SK-N-SH (cell line): Measurements from ENCODE around the gene PTTG1IP2. TPM values are rescaled to one million over a fixed set of nuclear protein-coding genes. Genes with fewer than 3 reads are reported as not detected.

Experiments used
- CTCF ChIA-PET: fragments of 300-600, 350-600 bp; formaldehyde crosslinking; extraction: SDS; loops from one replicate; lab custom pipeline; 2021; lab: Yijun Ruan, JAX
- POLR2A ChIA-PET: fragments of 350-600 bp; sonication (Branson Sonifier 250); formaldehyde crosslinking; extraction: SDS; loops from one replicate; lab custom pipeline; 2020; ENCODE audit warnings: antibody characterized with exemption, inconsistent platforms; lab: Yijun Ruan, JAX
- DNase-seq: peaks from one replicate; pipeline ENCODE4 v3.0.0; 2012
- H2AFZ ChIP-seq: fragments of 200-600 bp; sonication (generic); 2 replicates; pipeline ENCODE4 v1.8.1; 2016; ENCODE audit warnings: antibody characterized with exemption, mild to moderate bottlenecking, low read depth
- H3F3A ChIP-seq: fragments of 200-600 bp; sonication (generic); replicated peaks from 2 replicates; pipeline ENCODE3; 2016; ENCODE audit warnings: antibody characterized with exemption, mild to moderate bottlenecking; ENCODE audit not compliant: insufficient read depth
- H3K27ac ChIP-seq, 2 experiments: fragments of 200-500 bp in 1 of 2; fragments of 200-600 bp in 1 of 2; sonication (Bioruptor generic) in 1 of 2; sonication (generic), shearing (Covaris generic) in 1 of 2; 2 replicates each; pipeline versions ENCODE4 v1.5.1 to v1.6.1; 2014 to 2016; ENCODE audit warnings: low read depth in 2 of 2, inconsistent platforms in 1 of 2, low read length in 1 of 2, mild to moderate bottlenecking in 1 of 2, mixed read lengths in 1 of 2
- H3K27me3 ChIP-seq: fragments of 200-600 bp; sonication (generic), shearing (Covaris generic); 2 replicates; pipeline ENCODE4 v1.6.1; 2016; ENCODE audit warnings: mixed run types; ENCODE audit not compliant: insufficient read depth
- H3K36me3 ChIP-seq, 2 experiments: fragments of 200-500 bp in 1 of 2; fragments of 200-600 bp in 1 of 2; sonication (Bioruptor generic) in 1 of 2; sonication (generic) in 1 of 2; replicated peaks in 1 of 2; 2 replicates each; pipeline versions ENCODE3 to v1.5.1; 2014 to 2016; ENCODE audit warnings: low read length in 1 of 2, mild to moderate bottlenecking in 1 of 2; ENCODE audit not compliant: insufficient read depth in 2 of 2, control insufficient read depth in 1 of 2
- H3K4me1 ChIP-seq, 2 experiments: fragments of 200-500 bp in 1 of 2; fragments of 200-600 bp in 1 of 2; sonication (Bioruptor generic) in 1 of 2; sonication (generic), shearing (Covaris generic) in 1 of 2; 2 replicates each; pipeline versions ENCODE4 v1.5.1 to v1.6.1; 2014 to 2016; ENCODE audit warnings: low read depth in 1 of 2, low read length in 1 of 2, mixed run types in 1 of 2; ENCODE audit not compliant: insufficient read depth in 2 of 2, control insufficient read depth in 1 of 2
- H3K4me2 ChIP-seq: fragments of 200-600 bp; sonication (generic), shearing (Covaris generic); 2 replicates; pipeline ENCODE4 v1.6.1; 2017; ENCODE audit warnings: mixed run types
- H3K4me3 ChIP-seq, 2 experiments: fragments of 200-500 bp in 1 of 2; fragments of 200-600 bp in 1 of 2; sonication (Bioruptor generic) in 1 of 2; sonication (generic), shearing (Covaris generic) in 1 of 2; 2 replicates each; pipeline versions ENCODE4 v1.5.1 to v1.8.1; 2014 to 2016; ENCODE audit warnings: low read depth in 2 of 2, inconsistent platforms in 1 of 2, low read length in 1 of 2, mild to moderate bottlenecking in 1 of 2, mixed read lengths in 1 of 2, moderate library complexity in 1 of 2
- H3K79me2 ChIP-seq: fragments of 200-600 bp; sonication (generic); 2 replicates; pipeline ENCODE4 v1.8.1; 2017; ENCODE audit warnings: mild to moderate bottlenecking; ENCODE audit not compliant: insufficient read depth
- H3K9ac ChIP-seq: fragments of 200-600 bp; sonication (generic); 2 replicates; pipeline ENCODE4 v1.6.1; 2017; ENCODE audit warnings: mixed run types
- H3K9me2 ChIP-seq: fragments of 200-600 bp; sonication (generic); 2 replicates; pipeline ENCODE4 v1.6.1; 2017; ENCODE audit warnings: mixed run types
- H3K9me3 ChIP-seq: fragments of 200-600 bp; sonication (generic); 2 replicates; pipeline ENCODE4 v1.6.1; 2017; ENCODE audit warnings: mixed run types, mild to moderate bottlenecking, moderate library complexity
- H4K20me1 ChIP-seq: fragments of 200-600 bp; sonication (generic); 2 replicates; pipeline ENCODE4 v1.6.1; 2017; ENCODE audit warnings: mild to moderate bottlenecking, mixed run types; ENCODE audit not compliant: insufficient read depth
- CHD2 ChIP-seq: fragments of 150-350 bp; IDR thresholded peaks from 2 replicates; pipeline ENCODE4 v1.6.1; 2018; ENCODE audit warnings: low read length; ENCODE audit not compliant: partially characterized antibody
- ELF1 ChIP-seq: IDR thresholded peaks from 2 replicates; pipeline ENCODE4 v1.4.0; 2012
- GABPA ChIP-seq: IDR thresholded peaks from 2 replicates; pipeline ENCODE4 v1.4.0; 2012; ENCODE audit warnings: low read depth, mild to moderate bottlenecking
- GATA2 ChIP-seq: sonication (generic); formaldehyde crosslinking; IDR thresholded peaks from 2 replicates; pipeline ENCODE4 v1.5.0; 2020; ENCODE audit warnings: mild to moderate bottlenecking, missing genetic modification reagents
- MEF2A ChIP-seq: IDR thresholded peaks from 2 replicates; pipeline ENCODE4 v1.4.0; 2012; ENCODE audit warnings: low read depth, borderline replicate concordance
- MXI1 ChIP-seq: IDR thresholded peaks from 2 replicates; pipeline ENCODE4 v1.6.1; 2012; ENCODE audit warnings: mild to moderate bottlenecking, low read depth, low read length, improper control_type of control experiment
- NFIC ChIP-seq: IDR thresholded peaks from 2 replicates; pipeline ENCODE4 v1.4.0; 2012; ENCODE audit warnings: borderline replicate concordance
- NRF1 ChIP-seq: IDR thresholded peaks from 2 replicates; pipeline ENCODE4 v1.6.1; 2012; ENCODE audit warnings: low read depth, mild to moderate bottlenecking, low read length
- POLR2AphosphoS5 ChIP-seq: IDR thresholded peaks from 2 replicates; pipeline ENCODE4 v1.6.1; 2012; ENCODE audit warnings: low read depth, low read length
- RAD21 ChIP-seq: IDR thresholded peaks from 2 replicates; pipeline ENCODE4 v1.6.1; 2012; ENCODE audit warnings: mild to moderate bottlenecking, low read length
- RCOR1 ChIP-seq: fragments of 150-350 bp; IDR thresholded peaks from 2 replicates; pipeline ENCODE4 v1.6.1; 2017; ENCODE audit warnings: antibody characterized with exemption, low read length
- REST ChIP-seq: IDR thresholded peaks from 2 replicates; pipeline ENCODE4 v1.6.1; 2012; ENCODE audit warnings: mild to moderate bottlenecking, low read depth, low read length, moderate library complexity
- RFX5 ChIP-seq: IDR thresholded peaks from 2 replicates; pipeline ENCODE4 v1.6.1; 2012; ENCODE audit warnings: mild to moderate bottlenecking, improper control_type of control experiment, low read length
- RXRA ChIP-seq: IDR thresholded peaks from 2 replicates; pipeline ENCODE4 v1.4.0; 2012; ENCODE audit warnings: low read depth, mild to moderate bottlenecking, borderline replicate concordance
- SIN3A ChIP-seq: IDR thresholded peaks from 2 replicates; pipeline ENCODE4 v1.6.1; 2012; ENCODE audit warnings: low read depth, mild to moderate bottlenecking, low read length, moderate library complexity, borderline replicate concordance
- TAF1 ChIP-seq: IDR thresholded peaks from 2 replicates; pipeline ENCODE4 v1.6.1; 2012; ENCODE audit warnings: low read depth, mild to moderate bottlenecking, low read length, moderate library complexity, borderline replicate concordance
- TCF12 ChIP-seq: IDR thresholded peaks from 2 replicates; pipeline ENCODE4 v1.4.0; 2012
- YY1 ChIP-seq: IDR thresholded peaks from 2 replicates; pipeline ENCODE4 v1.4.0; 2012; ENCODE audit warnings: low read depth, mild to moderate bottlenecking
- polyA plus RNA-seq, 3 experiments: library from polyadenylated mRNA; depleted of rRNA; stranded (reverse); fragments of >200 nt; gene quantifications; 2 replicates each; pipeline ENCODE4 v1.2.3, GENCODE V29; 2012
- TF ChIP-seq, protein P1 (sequence below): fragments of 200-600 bp; sonication (generic); IDR thresholded peaks from 2 replicates; pipeline ENCODE4 v1.6.1; 2017; ENCODE audit warnings: antibody characterized with exemption, mild to moderate bottlenecking, moderate library complexity

The PTTG1IP2 gene
- polyA plus RNA-seq, 1 of the 3 experiments (the other 2 are of a cell fraction): not detected

- TF ChIP-seq REST (no peak), GABPA (no peak), CHD2 (no peak), ELF1 (no peak), RFX5 (no peak), GATA2 (no peak), MXI1 (no peak), SIN3A (no peak), RXRA (no peak), RAD21 (no peak)
- TF ChIP-seq, protein P1, sequence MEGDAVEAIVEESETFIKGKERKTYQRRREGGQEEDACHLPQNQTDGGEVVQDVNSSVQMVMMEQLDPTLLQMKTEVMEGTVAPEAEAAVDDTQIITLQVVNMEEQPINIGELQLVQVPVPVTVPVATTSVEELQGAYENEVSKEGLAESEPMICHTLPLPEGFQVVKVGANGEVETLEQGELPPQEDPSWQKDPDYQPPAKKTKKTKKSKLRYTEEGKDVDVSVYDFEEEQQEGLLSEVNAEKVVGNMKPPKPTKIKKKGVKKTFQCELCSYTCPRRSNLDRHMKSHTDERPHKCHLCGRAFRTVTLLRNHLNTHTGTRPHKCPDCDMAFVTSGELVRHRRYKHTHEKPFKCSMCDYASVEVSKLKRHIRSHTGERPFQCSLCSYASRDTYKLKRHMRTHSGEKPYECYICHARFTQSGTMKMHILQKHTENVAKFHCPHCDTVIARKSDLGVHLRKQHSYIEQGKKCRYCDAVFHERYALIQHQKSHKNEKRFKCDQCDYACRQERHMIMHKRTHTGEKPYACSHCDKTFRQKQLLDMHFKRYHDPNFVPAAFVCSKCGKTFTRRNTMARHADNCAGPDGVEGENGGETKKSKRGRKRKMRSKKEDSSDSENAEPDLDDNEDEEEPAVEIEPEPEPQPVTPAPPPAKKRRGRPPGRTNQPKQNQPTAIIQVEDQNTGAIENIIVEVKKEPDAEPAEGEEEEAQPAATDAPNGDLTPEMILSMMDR: no peak
These were observed 3.5 kb downstream of the PTTG1IP2 start (continued) for GRCh38 chr7:90472805-90473540.

GRCh38 chr7:90473814-90474213 lies 4.4 kb downstream of the PTTG1IP2 start:
- H3F3A ChIP-seq: peaks cover 4% of the 10 kb centered on the region
- CTCF ChIA-PET: interaction anchor here (1.6 to 2.0 kb wide), 2 partner anchors 18 to 46 kb away, joined by 4 to 6 read pairs; no protein-coding TSS in a partner anchor
- H3K9me2 ChIP-seq: no peaks in the 10 kb centered on the region
- H3K27me3 ChIP-seq: no peaks in the 10 kb centered on the region
- TF ChIP-seq POLR2AphosphoS5 (no peak), YY1 (no peak), TCF12 (no peak), NFIC (no peak), MXI1 (no peak), GABPA (no peak), MEF2A (no peak), RCOR1 (no peak), RXRA (no peak), RAD21 (no peak), NRF1 (no peak), TAF1 (no peak)
- TF ChIP-seq, all 33 proteins: peak for 0
- POLR2A ChIA-PET: no interaction called here
- Histone ChIP-seq H3K4me3 (no peak overlapping the region), H4K20me1 (no peaks in the 10 kb centered on the region), H3K27ac (peak overlapping the region in 1 of 2 experiments; percentile 49; a peak in 2 of 4 replicates), H3K9ac (no peak overlapping the region), H3K4me2 (no peak overlapping the region), H3K9me3 (no peaks in the 10 kb centered on the region; the same call in 1 of the 2 replicates), H3K4me1 (peaks cover 0 to 10% of the 10 kb centered on the region in 2 experiments; a peak in 2 of 4 replicates), H3K79me2 (no peaks in the 10 kb centered on the region), H3K36me3 (no peaks in the 10 kb centered on the region), H2AFZ (no peak overlapping the region; the same call in 1 of the 2 replicates)
- no peak for DNase-seq
